Thyroid gland (tissue), 4 donors: ENCODE data around the gene PIP4K2B.

Experiments used
- POLR2A ChIP-seq, 2 donors: fragments of 450-650 bp; IDR thresholded peaks; one replicate each; pipeline ENCODE4 v1.6.1; 2017; ENCODE audit warnings: antibody characterized with exemption in 2 of 2, mild to moderate bottlenecking in 2 of 2, moderate library complexity in 1 of 2
- TF ChIP-seq, protein P1 (sequence below), 6 experiments: fragments of 200-600 bp in 3 of 6; fragments of 450-650 bp in 3 of 6; sonication (generic) in 3 of 6; IDR thresholded peaks; one replicate each; pipeline ENCODE4 v1.5.1; 2016 to 2019; ENCODE audit warnings: antibody characterized with exemption in 6 of 6, mild to moderate bottlenecking in 2 of 6, inconsistent platforms in 1 of 6, moderate library complexity in 1 of 6

DNA sequence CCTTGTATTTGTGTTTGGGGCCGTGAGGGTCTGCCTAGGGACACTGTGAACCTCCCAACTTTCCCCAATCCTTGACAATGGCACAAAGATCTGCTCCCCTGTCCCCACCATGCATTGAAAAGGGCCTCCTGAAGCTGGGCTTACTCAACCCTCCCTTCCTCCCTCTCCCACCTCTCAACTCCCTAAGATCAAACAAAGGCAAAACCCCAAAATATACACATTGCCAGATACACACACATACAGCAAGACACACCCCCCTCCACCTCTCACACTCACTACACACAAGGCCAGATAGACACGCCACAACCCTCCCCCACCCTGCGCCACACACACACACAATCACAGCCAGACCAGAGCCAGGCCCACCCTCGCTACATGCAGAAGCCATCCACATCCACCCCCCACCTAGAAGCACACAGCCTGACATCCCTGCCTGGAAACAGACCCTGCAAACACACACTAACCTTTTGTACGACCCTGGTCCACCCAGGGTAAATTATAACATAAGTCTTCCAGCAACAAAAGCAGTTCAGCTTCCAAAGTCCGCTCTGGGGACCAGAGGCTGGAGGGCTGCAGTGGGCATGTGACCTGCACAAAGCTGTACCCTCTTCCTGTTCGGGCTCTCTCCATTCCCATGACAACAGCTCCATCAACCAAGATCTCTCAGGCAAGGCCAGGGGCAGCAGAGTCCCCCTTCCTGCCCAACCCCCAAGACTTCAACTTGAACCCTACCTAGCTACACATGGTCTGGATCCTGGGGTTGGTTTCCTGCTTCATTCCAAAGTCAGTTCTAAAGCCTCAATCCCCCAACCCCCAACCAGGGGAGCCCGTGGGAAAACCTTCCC is 53.1 kb downstream of the PIP4K2B start:
- TF ChIP-seq, protein P1, sequence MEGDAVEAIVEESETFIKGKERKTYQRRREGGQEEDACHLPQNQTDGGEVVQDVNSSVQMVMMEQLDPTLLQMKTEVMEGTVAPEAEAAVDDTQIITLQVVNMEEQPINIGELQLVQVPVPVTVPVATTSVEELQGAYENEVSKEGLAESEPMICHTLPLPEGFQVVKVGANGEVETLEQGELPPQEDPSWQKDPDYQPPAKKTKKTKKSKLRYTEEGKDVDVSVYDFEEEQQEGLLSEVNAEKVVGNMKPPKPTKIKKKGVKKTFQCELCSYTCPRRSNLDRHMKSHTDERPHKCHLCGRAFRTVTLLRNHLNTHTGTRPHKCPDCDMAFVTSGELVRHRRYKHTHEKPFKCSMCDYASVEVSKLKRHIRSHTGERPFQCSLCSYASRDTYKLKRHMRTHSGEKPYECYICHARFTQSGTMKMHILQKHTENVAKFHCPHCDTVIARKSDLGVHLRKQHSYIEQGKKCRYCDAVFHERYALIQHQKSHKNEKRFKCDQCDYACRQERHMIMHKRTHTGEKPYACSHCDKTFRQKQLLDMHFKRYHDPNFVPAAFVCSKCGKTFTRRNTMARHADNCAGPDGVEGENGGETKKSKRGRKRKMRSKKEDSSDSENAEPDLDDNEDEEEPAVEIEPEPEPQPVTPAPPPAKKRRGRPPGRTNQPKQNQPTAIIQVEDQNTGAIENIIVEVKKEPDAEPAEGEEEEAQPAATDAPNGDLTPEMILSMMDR (IDR thresholded peaks at IDR 0.05): no peak
- TF ChIP-seq POLR2A (IDR thresholded peaks at IDR 0.05): no peak
